HepG2 (cell line): ENCODE results near the gene PRDM15. TPM values are rescaled to one million over a fixed set of nuclear protein-coding genes. Genes with fewer than 3 reads are reported as not detected.

ENCODE experiments used
- ARHGAP35 ChIP-seq: sonication (generic); formaldehyde crosslinking; IDR thresholded peaks from 2 replicates; pipeline ENCODE4 v1.9.0; 2022; ENCODE audit warnings: mild to moderate bottlenecking, inconsistent platforms, moderate library complexity, missing genetic modification reagents, borderline replicate concordance
- CEBPB ChIP-seq: IDR thresholded peaks from 2 replicates; pipeline ENCODE4 v1.6.1; 2011; ENCODE audit warnings: low read depth, low read length, improper control_type of control experiment, borderline replicate concordance
- ELF3 ChIP-seq: IDR thresholded peaks from 2 replicates; pipeline ENCODE4 v1.6.1; 2016; ENCODE audit warnings: missing genetic modification reagents, missing compliant biosample characterization
- GPN1 ChIP-seq: sonication (generic); formaldehyde crosslinking; IDR thresholded peaks from 2 replicates; pipeline ENCODE4 v1.5.1; 2020; ENCODE audit warnings: missing genetic modification reagents, borderline replicate concordance
- KAT7 ChIP-seq: IDR thresholded peaks from 2 replicates; pipeline ENCODE4 v1.6.1; 2018; ENCODE audit warnings: borderline replicate concordance, missing compliant biosample characterization
- MAZ ChIP-seq, 2 experiments: sonication (generic) in 1 of 2; formaldehyde crosslinking in 1 of 2; IDR thresholded peaks; 2 replicates each; pipeline versions ENCODE4 v1.5.0 to v1.6.1; 2012 to 2020; ENCODE audit warnings: low read depth in 2 of 2, mild to moderate bottlenecking in 2 of 2, borderline replicate concordance in 1 of 2, improper control_type of control experiment in 1 of 2, low read length in 1 of 2, missing genetic modification reagents in 1 of 2, moderate library complexity in 1 of 2
- NFIB ChIP-seq: sonication (generic); formaldehyde crosslinking; IDR thresholded peaks from 2 replicates; pipeline ENCODE4 v1.9.0; 2021; ENCODE audit warnings: missing genetic modification reagents, mild to moderate bottlenecking, borderline replicate concordance
- ONECUT2 ChIP-seq: sonication (generic); formaldehyde crosslinking; IDR thresholded peaks from 2 replicates; pipeline ENCODE4 v1.4.0; 2020; ENCODE audit warnings: missing genetic modification reagents
- PAWR ChIP-seq: sonication (generic); formaldehyde crosslinking; IDR thresholded peaks from 2 replicates; pipeline ENCODE4 v1.4.0; 2020; ENCODE audit warnings: missing genetic modification reagents, mild to moderate bottlenecking, borderline replicate concordance
- POLR2A ChIP-seq, 2 experiments: IDR thresholded peaks; 2 replicates each; pipeline ENCODE4 v1.6.1; 2011; ENCODE audit warnings: low read depth in 2 of 2, low read length in 2 of 2, mild to moderate bottlenecking in 1 of 2, moderate library complexity in 1 of 2; ENCODE audit not compliant: insufficient read depth in 1 of 2
- TAF15 ChIP-seq: fragments of 200-400 bp; formaldehyde crosslinking; IDR thresholded peaks from one replicate; pipeline ENCODE4 v1.6.1; 2018; ENCODE audit warnings: mild to moderate bottlenecking, low read depth, low read length; ENCODE audit not compliant: poor library complexity, severe bottlenecking
- TGIF2 ChIP-seq: IDR thresholded peaks from 2 replicates; pipeline ENCODE4 v1.6.1; 2016; ENCODE audit warnings: control low read depth, missing compliant biosample characterization
- ZBTB21 ChIP-seq: sonication (generic); formaldehyde crosslinking; IDR thresholded peaks from 2 replicates; pipeline ENCODE4 v1.4.0; 2020; ENCODE audit warnings: missing genetic modification reagents
- ZFP90 ChIP-seq: sonication (generic); formaldehyde crosslinking; IDR thresholded peaks from 2 replicates; pipeline ENCODE4 v1.8.0; 2022; ENCODE audit warnings: missing genetic modification reagents, mild to moderate bottlenecking, inconsistent platforms, borderline replicate concordance
- ZFY ChIP-seq: sonication (generic); formaldehyde crosslinking; IDR thresholded peaks from 2 replicates; pipeline ENCODE4 v1.4.0; 2020; ENCODE audit warnings: missing genetic modification reagents
- ZNF350 ChIP-seq: sonication (generic); formaldehyde crosslinking; IDR thresholded peaks from 2 replicates; pipeline ENCODE4 v1.4.0; 2020; ENCODE audit warnings: mild to moderate bottlenecking, low read depth, missing genetic modification reagents, borderline replicate concordance
- ZNF446 ChIP-seq: sonication (generic); formaldehyde crosslinking; IDR thresholded peaks from 2 replicates; pipeline ENCODE4 v1.5.0; 2020; ENCODE audit warnings: mild to moderate bottlenecking, missing genetic modification reagents
- ZNF766 ChIP-seq: sonication (generic); formaldehyde crosslinking; IDR thresholded peaks from 2 replicates; pipeline ENCODE4 v1.5.0; 2020; ENCODE audit warnings: missing genetic modification reagents, borderline replicate concordance
- polyA plus RNA-seq, 8 experiments: library from polyadenylated mRNA; depleted of rRNA in 3 of 8; stranded (reverse) in 7 of 8; unstranded in 1 of 8; fragments of >200 nt; fragmentation: Illumina TruSeq in 4 of 8; extraction: Trizol in 4 of 8; gene quantifications; 2 replicates each; pipeline versions ENCODE4 v1.2.1 to v1.2.3, GENCODE V29; 2011 to 2016; ENCODE audit warnings: low read depth in 4 of 8, missing spikeins in 1 of 8, mixed read lengths in 1 of 8; ENCODE audit not compliant: insufficient read depth in 1 of 8
- total RNA-seq, 5 experiments: library from RNA; depleted of rRNA; stranded (reverse); fragments of >200 nt; fragmentation: Illumina TruSeq; extraction: Trizol; gene quantifications; 2 replicates each; pipeline ENCODE4 v1.2.3, GENCODE V29; 2016; ENCODE audit warnings: low read depth in 1 of 5
- TF ChIP-seq, protein P1 (sequence below): sonication (generic); formaldehyde crosslinking; IDR thresholded peaks from 2 replicates; pipeline ENCODE4 v1.4.0; 2020; ENCODE audit warnings: missing genetic modification reagents, low read depth, mild to moderate bottlenecking, borderline replicate concordance
- TF ChIP-seq, protein P2 (sequence below): sonication (generic); formaldehyde crosslinking; IDR thresholded peaks from 2 replicates; pipeline ENCODE4 v1.8.1; 2022; ENCODE audit warnings: low read depth, mild to moderate bottlenecking, missing genetic modification reagents
- TF ChIP-seq, protein P3 (sequence below): sonication (generic); formaldehyde crosslinking; IDR thresholded peaks from 2 replicates; pipeline ENCODE4 v1.5.0; 2020; ENCODE audit warnings: mild to moderate bottlenecking, missing genetic modification reagents, borderline replicate concordance

The PRDM15 gene
- total and polyA plus RNA-seq, 2 of the 13 experiments (the other 11 are each of a cell fraction or from before 2014, with no cell fraction given): 4.0 to 6.9 TPM

DNA sequence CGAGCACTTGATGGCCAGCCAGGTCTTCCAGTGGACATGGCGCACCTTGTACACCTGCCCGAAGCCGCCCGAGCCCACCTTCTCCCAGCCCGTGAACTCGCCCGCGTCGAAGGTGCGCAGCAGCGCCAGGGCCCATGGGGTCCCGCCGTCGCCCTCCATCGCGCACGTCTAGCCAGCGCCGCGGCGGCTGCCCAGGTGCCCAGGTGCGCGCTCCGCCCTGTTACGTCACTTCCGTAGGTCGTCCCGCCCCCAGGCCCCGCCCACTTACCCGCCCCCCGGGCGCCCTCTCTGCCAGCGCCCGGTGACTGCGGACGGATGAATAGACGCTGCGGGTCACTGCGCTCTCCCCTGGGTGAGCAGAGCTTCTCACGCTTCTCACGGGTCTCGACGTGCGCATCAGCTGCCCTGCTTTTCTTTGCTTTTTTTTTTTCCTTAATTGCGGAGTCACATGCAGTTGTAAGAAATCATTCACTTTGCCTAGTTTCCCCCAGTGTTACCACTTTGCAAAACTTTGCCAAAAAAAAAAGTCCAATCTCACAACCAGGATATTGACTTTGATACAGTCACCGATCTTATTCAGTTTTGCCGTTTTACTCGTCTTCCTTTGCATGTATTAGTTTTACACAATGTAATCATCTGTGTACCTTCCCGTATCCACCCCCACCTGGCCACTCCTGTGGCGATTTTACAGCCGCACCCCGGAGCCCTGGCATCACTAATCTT, 112.1 kb downstream of the PRDM15 start, which contains the start of gene RIPK4 (continued):
- TF ChIP-seq, protein P1, sequence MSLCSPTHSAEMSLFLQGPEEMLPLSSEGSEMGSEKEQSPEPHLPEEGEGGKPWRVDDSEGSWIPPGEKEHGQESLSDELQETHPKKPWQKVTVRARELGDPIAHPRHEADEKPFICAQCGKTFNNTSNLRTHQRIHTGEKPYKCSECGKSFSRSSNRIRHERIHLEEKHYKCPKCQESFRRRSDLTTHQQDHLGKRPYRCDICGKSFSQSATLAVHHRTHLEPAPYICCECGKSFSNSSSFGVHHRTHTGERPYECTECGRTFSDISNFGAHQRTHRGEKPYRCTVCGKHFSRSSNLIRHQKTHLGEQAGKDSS (CRISPR knock-in tag): no peak; the same call in 1 of the 2 replicates
- TF ChIP-seq ZNF766: no peak
- TF ChIP-seq POLR2A (IDR thresholded peaks at IDR 0.05; ENCODE audit: insufficient read depth in 1 of 2, low read depth in 2 of 2, low read length in 2 of 2): peak in 1 of 2 experiments; percentile 72; a peak in 2 of 4 replicates
- TF ChIP-seq, protein P2, sequence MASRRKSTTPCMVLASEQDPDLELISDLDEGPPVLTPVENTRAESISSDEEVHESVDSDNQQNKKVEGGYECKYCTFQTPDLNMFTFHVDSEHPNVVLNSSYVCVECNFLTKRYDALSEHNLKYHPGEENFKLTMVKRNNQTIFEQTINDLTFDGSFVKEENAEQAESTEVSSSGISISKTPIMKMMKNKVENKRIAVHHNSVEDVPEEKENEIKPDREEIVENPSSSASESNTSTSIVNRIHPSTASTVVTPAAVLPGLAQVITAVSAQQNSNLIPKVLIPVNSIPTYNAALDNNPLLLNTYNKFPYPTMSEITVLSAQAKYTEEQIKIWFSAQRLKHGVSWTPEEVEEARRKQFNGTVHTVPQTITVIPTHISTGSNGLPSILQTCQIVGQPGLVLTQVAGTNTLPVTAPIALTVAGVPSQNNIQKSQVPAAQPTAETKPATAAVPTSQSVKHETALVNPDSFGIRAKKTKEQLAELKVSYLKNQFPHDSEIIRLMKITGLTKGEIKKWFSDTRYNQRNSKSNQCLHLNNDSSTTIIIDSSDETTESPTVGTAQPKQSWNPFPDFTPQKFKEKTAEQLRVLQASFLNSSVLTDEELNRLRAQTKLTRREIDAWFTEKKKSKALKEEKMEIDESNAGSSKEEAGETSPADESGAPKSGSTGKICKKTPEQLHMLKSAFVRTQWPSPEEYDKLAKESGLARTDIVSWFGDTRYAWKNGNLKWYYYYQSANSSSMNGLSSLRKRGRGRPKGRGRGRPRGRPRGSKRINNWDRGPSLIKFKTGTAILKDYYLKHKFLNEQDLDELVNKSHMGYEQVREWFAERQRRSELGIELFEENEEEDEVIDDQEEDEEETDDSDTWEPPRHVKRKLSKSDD (CRISPR knock-in tag): no peak
- no peak for TF ChIP-seq ZNF446 (CRISPR knock-in tag)
- no peak for TF ChIP-seq ZFP90 (CRISPR knock-in tag)
- peak; percentile 49; the same call in 1 of the 2 replicates for TF ChIP-seq TGIF2 (CRISPR knock-in tag)
- no peak for TF ChIP-seq NFIB
- TF ChIP-seq KAT7 (CRISPR knock-in tag): peak; percentile 32; the same call in 1 of the 2 replicates
- no peak for TF ChIP-seq TAF15
- 0 out of 2 replicates have a peak, but pooled peaks have one; percentile 39 for TF ChIP-seq CEBPB
- TF ChIP-seq, protein P3, sequence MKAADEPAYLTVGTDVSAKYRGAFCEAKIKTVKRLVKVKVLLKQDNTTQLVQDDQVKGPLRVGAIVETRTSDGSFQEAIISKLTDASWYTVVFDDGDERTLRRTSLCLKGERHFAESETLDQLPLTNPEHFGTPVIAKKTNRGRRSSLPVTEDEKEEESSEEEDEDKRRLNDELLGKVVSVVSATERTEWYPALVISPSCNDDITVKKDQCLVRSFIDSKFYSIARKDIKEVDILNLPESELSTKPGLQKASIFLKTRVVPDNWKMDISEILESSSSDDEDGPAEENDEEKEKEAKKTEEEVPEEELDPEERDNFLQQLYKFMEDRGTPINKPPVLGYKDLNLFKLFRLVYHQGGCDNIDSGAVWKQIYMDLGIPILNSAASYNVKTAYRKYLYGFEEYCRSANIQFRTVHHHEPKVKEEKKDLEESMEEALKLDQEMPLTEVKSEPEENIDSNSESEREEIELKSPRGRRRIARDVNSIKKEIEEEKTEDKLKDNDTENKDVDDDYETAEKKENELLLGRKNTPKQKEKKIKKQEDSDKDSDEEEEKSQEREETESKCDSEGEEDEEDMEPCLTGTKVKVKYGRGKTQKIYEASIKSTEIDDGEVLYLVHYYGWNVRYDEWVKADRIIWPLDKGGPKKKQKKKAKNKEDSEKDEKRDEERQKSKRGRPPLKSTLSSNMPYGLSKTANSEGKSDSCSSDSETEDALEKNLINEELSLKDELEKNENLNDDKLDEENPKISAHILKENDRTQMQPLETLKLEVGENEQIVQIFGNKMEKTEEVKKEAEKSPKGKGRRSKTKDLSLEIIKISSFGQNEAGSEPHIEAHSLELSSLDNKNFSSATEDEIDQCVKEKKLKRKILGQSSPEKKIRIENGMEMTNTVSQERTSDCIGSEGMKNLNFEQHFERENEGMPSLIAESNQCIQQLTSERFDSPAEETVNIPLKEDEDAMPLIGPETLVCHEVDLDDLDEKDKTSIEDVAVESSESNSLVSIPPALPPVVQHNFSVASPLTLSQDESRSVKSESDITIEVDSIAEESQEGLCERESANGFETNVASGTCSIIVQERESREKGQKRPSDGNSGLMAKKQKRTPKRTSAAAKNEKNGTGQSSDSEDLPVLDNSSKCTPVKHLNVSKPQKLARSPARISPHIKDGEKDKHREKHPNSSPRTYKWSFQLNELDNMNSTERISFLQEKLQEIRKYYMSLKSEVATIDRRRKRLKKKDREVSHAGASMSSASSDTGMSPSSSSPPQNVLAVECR (CRISPR knock-in tag): peak; percentile 67; the same call in 1 of the 2 replicates
- 0 out of 2 replicates have a peak, but pooled peaks have one; percentile 32 for TF ChIP-seq ELF3 (CRISPR knock-in tag)
- TF ChIP-seq ARHGAP35: no peak; the same call in 1 of the 2 replicates
- TF ChIP-seq ZNF350 (CRISPR knock-in tag): no peak
- no peak for TF ChIP-seq ONECUT2
- no peak for TF ChIP-seq GPN1 (CRISPR knock-in tag)
- TF ChIP-seq MAZ (IDR thresholded peaks at IDR 0.05; ENCODE audit: borderline replicate concordance, low read depth, low read length): no peak
- TF ChIP-seq MAZ (CRISPR knock-in tag; IDR thresholded peaks at IDR 0.05; ENCODE audit: low read depth): peak; percentile 62
- TF ChIP-seq ZBTB21 (CRISPR knock-in tag): no peak
- no peak for TF ChIP-seq PAWR (CRISPR knock-in tag)
- peak; percentile 66; the same call in 1 of the 2 replicates for TF ChIP-seq ZFY (CRISPR knock-in tag)
